ENCODE data around the gene HOATZ. TPM values are rescaled to one million over a fixed set of nuclear protein-coding genes. Genes with fewer than 3 reads are reported as not detected.

HOATZ gene
- total RNA-seq, 1 donor from 2014 or later, result not detected

DNA sequence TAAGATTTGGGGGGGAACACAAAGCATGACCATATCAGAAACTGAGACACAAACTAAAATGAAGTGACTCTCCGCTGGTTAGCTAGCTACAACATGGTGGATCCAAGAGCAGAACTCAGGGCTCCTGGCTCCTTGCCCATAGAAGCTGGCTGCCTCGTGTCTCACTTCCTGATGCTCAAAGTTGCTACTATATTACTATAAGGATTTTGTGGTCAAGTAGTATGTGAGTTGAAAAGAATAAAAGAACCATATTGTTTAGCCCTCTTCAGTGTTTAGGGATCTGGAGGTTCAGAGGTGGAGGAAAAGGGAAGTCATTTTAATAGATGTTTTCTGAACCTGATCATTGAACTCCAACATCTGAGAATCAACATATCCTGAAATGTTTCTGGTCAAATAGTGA is 70.8 kb downstream of the HOATZ start:
- Mint-ChIP-seq H3K4me1 (ENCODE audit: low read depth, unreplicated experiment) (no peaks in the 10 kb centered on the region), H3K36me3 (ENCODE audit: unreplicated experiment) (no peaks in the 10 kb centered on the region), H3K27me3 (ENCODE audit: unreplicated experiment) (no peaks in the 10 kb centered on the region), H3K9me3 (ENCODE audit: unreplicated experiment) (no peaks in the 10 kb centered on the region), H3K4me3 (ENCODE audit: unreplicated experiment) (no peak overlapping the region), H3K27ac (ENCODE audit: unreplicated experiment) (no peak overlapping the region)
- DNase-seq, result no peak
- TF ChIP-seq, protein P1, sequence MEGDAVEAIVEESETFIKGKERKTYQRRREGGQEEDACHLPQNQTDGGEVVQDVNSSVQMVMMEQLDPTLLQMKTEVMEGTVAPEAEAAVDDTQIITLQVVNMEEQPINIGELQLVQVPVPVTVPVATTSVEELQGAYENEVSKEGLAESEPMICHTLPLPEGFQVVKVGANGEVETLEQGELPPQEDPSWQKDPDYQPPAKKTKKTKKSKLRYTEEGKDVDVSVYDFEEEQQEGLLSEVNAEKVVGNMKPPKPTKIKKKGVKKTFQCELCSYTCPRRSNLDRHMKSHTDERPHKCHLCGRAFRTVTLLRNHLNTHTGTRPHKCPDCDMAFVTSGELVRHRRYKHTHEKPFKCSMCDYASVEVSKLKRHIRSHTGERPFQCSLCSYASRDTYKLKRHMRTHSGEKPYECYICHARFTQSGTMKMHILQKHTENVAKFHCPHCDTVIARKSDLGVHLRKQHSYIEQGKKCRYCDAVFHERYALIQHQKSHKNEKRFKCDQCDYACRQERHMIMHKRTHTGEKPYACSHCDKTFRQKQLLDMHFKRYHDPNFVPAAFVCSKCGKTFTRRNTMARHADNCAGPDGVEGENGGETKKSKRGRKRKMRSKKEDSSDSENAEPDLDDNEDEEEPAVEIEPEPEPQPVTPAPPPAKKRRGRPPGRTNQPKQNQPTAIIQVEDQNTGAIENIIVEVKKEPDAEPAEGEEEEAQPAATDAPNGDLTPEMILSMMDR (IDR thresholded peaks at IDR 0.05; ENCODE audit: partially characterized antibody, unreplicated experiment), result no peak

DNA sequence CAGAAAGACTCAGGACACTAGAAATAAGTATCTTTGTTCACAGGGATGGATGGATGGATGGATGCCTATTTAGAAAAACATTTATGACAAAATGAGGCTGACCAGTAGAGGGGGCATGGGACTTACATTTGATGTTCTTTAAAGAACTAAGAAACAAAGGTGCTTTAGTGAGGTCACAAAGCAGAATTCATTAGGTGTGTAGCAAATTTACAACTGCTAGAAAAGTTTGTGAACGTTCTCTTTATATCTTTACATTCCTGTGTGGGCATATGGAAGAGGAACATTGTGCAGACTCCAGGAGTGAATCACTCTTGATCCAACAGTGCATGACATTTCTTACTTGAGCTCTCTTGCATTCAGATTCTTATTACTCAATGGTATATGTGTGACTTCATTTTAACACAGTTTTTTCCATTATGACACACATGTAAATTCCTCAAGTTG is 71.8 kb downstream of the HOATZ start:
- Mint-ChIP-seq H3K27me3 (ENCODE audit: unreplicated experiment) (no peaks in the 10 kb centered on the region), H3K27ac (ENCODE audit: unreplicated experiment) (no peak overlapping the region)
- DNase-seq, result no peak

More for the DNA sequence above, 71.8 kb downstream of the HOATZ start:
- Mint-ChIP-seq H3K9me3 (ENCODE audit: unreplicated experiment) (no peaks in the 10 kb centered on the region), H3K4me3 (ENCODE audit: unreplicated experiment) (no peak overlapping the region), H3K4me1 (ENCODE audit: low read depth, unreplicated experiment) (no peaks in the 10 kb centered on the region), H3K36me3 (ENCODE audit: unreplicated experiment) (no peaks in the 10 kb centered on the region)
- TF ChIP-seq, protein P1 (IDR thresholded peaks at IDR 0.05; ENCODE audit: partially characterized antibody, unreplicated experiment), result peak; percentile 46

Small RNA genes lying within 50 kb of the gene (microRNA-seq; reads per million reads assigned to microRNA genes)
- gene MIR34B (ENCODE audit: unreplicated experiment), result 10.6 reads per million, percentile 51 among the genes with 10 or more reads in this experiment
- 321 reads per million, percentile 84 among the genes with 10 or more reads in this experiment for gene MIR34C (ENCODE audit: unreplicated experiment)

Other genes with a start within 250 kb of the HOATZ start
- not detected for gene POU2AF3, start 216.2 kb upstream of the HOATZ start, total RNA-seq (ENCODE audit: unreplicated experiment)
- not detected for gene POU2AF1, start 135.5 kb upstream of the HOATZ start, total RNA-seq (ENCODE audit: unreplicated experiment)
- gene BTG4, start 2.4 kb upstream of the HOATZ start, total RNA-seq (ENCODE audit: unreplicated experiment), result not detected
- 0.98 TPM for gene LAYN, start 25.9 kb downstream of the HOATZ start, total RNA-seq (ENCODE audit: unreplicated experiment)
- 10.1 TPM for gene SIK2, start 87.7 kb downstream of the HOATZ start, total RNA-seq (ENCODE audit: unreplicated experiment)